Spleen (tissue), 7 donors: Measurements from ENCODE around the gene TEPSIN.

ENCODE experiments used
- CTCF ChIP-seq, 11 experiments: fragments of 200-600 bp in 7 of 11; fragments of 450-650 bp in 4 of 11; sonication (generic) in 4 of 11; IDR thresholded peaks in 8 of 11; conservative IDR thresholded peaks in 3 of 11; 1 replicate in 7 of 11; 2 replicates in 4 of 11; pipeline versions ENCODE4 v1.4.0 to v1.8.0; 2016 to 2021; ENCODE audit warnings: antibody characterized with exemption in 11 of 11, inconsistent platforms in 4 of 11, mild to moderate bottlenecking in 1 of 11
- POLR2A ChIP-seq, 3 donors: fragments of 450-650 bp; IDR thresholded peaks; one replicate each; pipeline ENCODE4 v1.5.1; 2017; ENCODE audit warnings: antibody characterized with exemption in 3 of 3, mild to moderate bottlenecking in 1 of 3
- POLR2AphosphoS5 ChIP-seq, 3 donors: sonication (generic); formaldehyde crosslinking; IDR thresholded peaks; one replicate each; pipeline ENCODE4 v1.5.1; 2017; ENCODE audit warnings: antibody characterized with exemption in 3 of 3
- donor health status: DM: no; HTN: no; CAD: no; lungs with moderate emphysema.
- donor health status: DM: no; HTN: no; CAD: no.
- donor health status: DM: no; HTN: no; CAD: no.

DNA sequence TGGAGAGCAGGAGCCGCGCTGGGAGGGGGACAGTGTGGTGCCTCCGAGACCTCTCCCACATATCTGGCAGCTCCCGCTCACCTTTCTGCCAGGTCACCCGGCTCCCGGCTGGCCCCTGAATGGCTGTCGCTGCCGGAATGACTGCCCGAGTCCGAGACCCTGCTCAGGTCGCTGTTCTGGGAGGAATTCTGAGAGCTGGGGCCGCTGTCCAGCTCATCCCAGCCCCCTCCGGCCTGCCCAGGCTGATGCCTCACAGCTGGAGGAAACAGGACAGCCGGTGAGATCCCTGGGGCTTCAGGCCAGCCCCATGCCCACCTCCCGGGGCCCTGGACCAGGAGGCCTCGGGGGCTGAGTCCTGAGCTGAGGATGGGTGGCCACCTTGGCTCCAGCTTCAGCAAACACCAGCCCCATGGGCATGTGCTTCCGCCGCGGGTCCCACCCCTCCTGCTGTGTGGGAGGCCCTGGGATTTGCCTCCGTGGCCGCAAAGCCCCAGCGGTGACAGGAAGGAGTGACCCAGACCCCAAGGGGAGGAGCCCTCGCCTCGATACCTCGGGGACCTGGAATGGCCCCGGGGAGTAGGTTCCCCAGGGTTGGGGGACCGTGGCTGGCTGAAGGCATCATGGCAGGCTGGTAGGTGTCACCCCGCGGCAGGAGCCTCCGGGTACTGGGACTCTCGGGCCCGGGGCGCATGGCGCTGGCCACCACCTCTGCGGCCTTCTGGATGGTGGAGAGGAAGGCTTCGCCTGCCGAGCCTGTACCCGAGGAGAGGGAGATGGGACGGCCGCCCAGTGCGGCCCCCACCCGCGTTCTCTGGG is 6.9 kb downstream of the TEPSIN start:
- TF ChIP-seq POLR2A (IDR thresholded peaks at IDR 0.05), result no peak
- no peak for TF ChIP-seq CTCF (IDR thresholded peaks at IDR 0.05 in 8 of 11, conservative IDR thresholded peaks at IDR 0.05 in 3 of 11)
- TF ChIP-seq POLR2AphosphoS5 (IDR thresholded peaks at IDR 0.05), result no peak
